ENCODE results near the gene MRPS34.

Gene MRPS34

GRCh38 chr16:1729445-1729844 is 43.5 kb downstream of the MRPS34 start:
- Histone ChIP-seq H3K27ac (no peak overlapping the region), H3K36me3 (replicated peaks) (peaks cover 54% of the 10 kb centered on the region)
- TF ChIP-seq CTCF (IDR thresholded peaks at IDR 0.05; ENCODE audit: low read depth, low read length, missing control alignments) = no peak

GRCh38 chr16:1729026-1729425 is 43.9 kb downstream of the MRPS34 start:
- DNase-seq = no peak
- H3K27ac ChIP-seq = no peak overlapping the region
- H3K27me3 ChIP-seq (replicated peaks) = no peaks in the 10 kb centered on the region
- no peak for TF ChIP-seq CTCF (IDR thresholded peaks at IDR 0.05; ENCODE audit: low read depth, low read length, missing control alignments)
- no peak overlapping the region for H3K4me3 ChIP-seq (ENCODE audit: low read depth, low read length)
- H3K36me3 ChIP-seq (replicated peaks) = peaks cover 50% of the 10 kb centered on the region
- in situ Hi-C loops (cut with HindIII; ENCODE audit: low pct_ligation_motif_present, low sequenced_read_pairs) = no loop called here

More at GRCh38 chr16:1729445-1729844, 43.5 kb downstream of the MRPS34 start:
- in situ Hi-C loops (cut with HindIII; ENCODE audit: low pct_ligation_motif_present, low sequenced_read_pairs) = no loop called here
- Histone ChIP-seq H3K27me3 (replicated peaks) (no peaks in the 10 kb centered on the region), H3K4me3 (ENCODE audit: low read depth, low read length) (no peak overlapping the region)
- no peak for DNase-seq

GRCh38 chr16:1727651-1728624 is 45.0 kb downstream of the MRPS34 start:
- Histone ChIP-seq H3K36me3 (replicated peaks) (peaks cover 43% of the 10 kb centered on the region), H3K27ac (no peak overlapping the region), H3K27me3 (replicated peaks) (no peaks in the 10 kb centered on the region), H3K4me3 (ENCODE audit: low read depth, low read length) (no peak overlapping the region)
- TF ChIP-seq CTCF (IDR thresholded peaks at IDR 0.05; ENCODE audit: low read depth, low read length, missing control alignments) = no peak
- in situ Hi-C loops (cut with HindIII; ENCODE audit: low pct_ligation_motif_present, low sequenced_read_pairs) = no loop called here
- DNase-seq = no peak

- H3K27me3 ChIP-seq (replicated peaks) = no peaks in the 10 kb centered on the region
- TF ChIP-seq CTCF (IDR thresholded peaks at IDR 0.05; ENCODE audit: low read depth, low read length, missing control alignments) = no peak
- DNase-seq = no peak
- H3K4me3 ChIP-seq (ENCODE audit: low read depth, low read length) = no peak overlapping the region
- in situ Hi-C loops (cut with HindIII; ENCODE audit: low pct_ligation_motif_present, low sequenced_read_pairs) = no loop called here
- peaks cover 43% of the 10 kb centered on the region for H3K36me3 ChIP-seq (replicated peaks)
- H3K27ac ChIP-seq = no peak overlapping the region
These were observed 46.1 kb downstream of the MRPS34 start for GRCh38 chr16:1726661-1727502.

GRCh38 chr16:1724491-1724890 is 48.4 kb downstream of the MRPS34 start:
- DNase-seq = no peak
- Histone ChIP-seq H3K27ac (no peak overlapping the region), H3K27me3 (replicated peaks) (no peaks in the 10 kb centered on the region), H3K4me3 (ENCODE audit: low read depth, low read length) (no peak overlapping the region), H3K36me3 (replicated peaks) (peaks cover 33% of the 10 kb centered on the region)
- in situ Hi-C loops (cut with HindIII; ENCODE audit: low pct_ligation_motif_present, low sequenced_read_pairs) = no loop called here
- TF ChIP-seq CTCF (IDR thresholded peaks at IDR 0.05; ENCODE audit: low read depth, low read length, missing control alignments) = no peak
